IPS DF 4.7 (cell line): ENCODE results near the gene AGAP3.

Experiments
- DNase-seq: peaks from one replicate; pipeline ENCODE4 v3.0.0-alpha.2; 2013; ENCODE audit warnings: low spot score; ENCODE audit errors: extremely low read depth

The AGAP3 gene

DNA sequence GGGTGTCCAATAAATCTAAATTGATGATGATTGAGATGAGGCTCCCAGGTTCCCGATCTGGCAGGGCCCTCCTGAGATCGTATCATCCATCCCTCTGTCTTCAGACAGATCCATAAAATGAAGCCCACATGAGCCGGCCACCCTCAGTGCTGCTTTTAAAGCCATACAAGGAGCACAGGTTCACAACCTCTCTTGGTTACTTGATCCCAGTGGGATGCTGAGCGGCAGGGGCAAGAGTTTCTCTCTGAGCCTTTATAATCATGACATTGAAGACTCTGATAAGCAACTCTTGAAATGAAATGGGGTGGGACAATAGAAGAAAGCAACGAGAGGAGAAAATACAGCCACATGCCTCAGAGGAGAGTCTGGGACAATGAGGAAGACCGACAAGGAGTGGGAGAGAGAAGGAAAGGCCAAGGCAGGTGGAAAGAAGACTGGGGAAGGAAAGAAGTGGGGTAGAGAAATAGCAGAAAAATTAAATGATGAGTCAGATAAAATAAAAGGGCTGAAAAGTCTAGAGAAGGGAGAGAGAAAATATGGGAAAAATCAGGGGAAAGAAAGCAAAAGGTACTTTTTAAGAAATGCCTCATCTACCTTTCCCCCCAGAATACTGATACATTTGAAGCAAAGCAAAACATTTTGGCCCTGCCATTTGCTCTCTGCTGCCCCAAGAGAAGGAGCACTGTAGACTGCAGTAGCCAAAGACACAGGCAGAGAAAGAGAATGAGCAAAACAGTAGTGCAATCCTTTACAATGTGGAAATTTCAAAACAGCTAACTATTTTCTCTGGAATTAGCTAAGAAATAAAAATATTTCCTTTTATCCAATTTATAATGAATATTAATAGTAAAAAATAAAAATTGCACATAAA is 66.6 kb downstream of the AGAP3 start:
- no peak for DNase-seq

GRCh38 chr7:151157645-151158329 is 71.5 kb downstream of the AGAP3 start:
- no peak for DNase-seq

GRCh38 chr7:151161757-151162156 is 75.5 kb downstream of the AGAP3 start:
- no peak for DNase-seq

DNA sequence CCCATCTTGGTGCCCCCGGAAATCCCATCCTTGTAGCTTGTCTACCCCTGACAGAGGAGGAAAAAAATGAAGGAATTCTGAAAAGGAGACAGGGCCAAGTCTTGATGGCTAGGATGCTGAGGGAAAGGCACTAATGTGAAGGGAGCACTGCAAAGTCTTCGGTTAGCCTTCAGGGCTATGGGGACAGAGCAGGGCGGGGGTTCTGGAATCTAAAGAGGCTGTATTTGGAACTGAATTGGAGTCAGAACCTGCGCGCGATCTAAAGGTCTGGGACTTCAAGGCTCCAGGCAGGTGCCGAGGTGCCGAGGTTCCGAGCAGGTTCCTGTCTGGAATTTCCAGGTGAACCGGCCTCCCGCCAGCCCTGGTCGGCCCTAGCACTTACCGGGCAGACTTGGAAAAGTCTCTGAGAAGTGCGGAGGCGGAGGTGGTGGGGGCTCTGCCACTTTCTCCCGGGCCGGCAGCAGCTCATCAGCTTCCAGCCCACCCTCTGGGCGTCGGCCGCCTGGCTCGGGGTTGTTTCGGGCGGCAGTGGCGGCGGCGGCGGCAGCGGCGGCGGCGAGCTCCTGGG is 80.4 kb downstream of the AGAP3 start:
- no peak for DNase-seq

DNA sequence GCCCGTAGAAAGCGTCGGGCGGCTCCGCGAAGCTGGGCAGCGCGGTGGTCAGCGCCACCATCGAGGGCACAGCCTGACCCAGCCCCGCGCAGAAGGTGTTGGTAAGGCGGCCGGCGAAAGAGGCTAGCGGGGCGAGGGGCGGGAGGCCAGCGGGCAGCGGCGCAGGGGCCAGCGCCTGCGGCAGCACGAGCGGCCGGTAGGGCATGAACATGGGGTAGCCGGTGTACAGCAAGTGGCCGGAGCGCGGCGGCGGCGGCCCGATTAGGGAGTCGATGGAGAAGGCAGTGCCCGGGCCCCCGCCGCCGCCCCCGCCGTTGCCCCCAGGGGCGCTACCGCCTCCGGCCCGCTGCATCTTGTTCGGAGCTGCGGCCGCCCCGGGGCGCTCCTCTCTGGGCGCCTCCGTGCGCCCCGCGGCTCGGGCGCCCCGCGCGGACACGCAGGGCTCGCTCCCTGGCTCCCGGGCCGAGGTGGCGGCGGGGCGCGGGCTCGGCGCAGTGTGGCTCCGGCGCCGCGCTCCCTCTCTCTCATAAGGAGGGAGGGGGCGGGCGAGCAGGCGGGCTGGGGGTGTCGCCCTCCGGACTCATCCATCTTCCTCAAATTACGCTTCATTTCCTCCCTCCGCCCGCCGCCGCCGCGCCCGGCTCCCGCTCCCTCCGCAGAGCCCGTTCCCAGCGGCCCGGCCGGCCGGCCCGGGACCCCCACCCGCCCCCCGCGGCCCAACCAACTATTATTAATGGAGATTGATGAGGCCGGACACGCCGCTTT is 81.1 kb downstream of the AGAP3 start, which contains the start of gene GBX1:
Gene GBX1, minus strand, starts transcription at position 498 of the 765 bp plus-strand sequence. Its CDS starts 146 bp downstream, at position 352.
- DNase-seq: no peak

DNA sequence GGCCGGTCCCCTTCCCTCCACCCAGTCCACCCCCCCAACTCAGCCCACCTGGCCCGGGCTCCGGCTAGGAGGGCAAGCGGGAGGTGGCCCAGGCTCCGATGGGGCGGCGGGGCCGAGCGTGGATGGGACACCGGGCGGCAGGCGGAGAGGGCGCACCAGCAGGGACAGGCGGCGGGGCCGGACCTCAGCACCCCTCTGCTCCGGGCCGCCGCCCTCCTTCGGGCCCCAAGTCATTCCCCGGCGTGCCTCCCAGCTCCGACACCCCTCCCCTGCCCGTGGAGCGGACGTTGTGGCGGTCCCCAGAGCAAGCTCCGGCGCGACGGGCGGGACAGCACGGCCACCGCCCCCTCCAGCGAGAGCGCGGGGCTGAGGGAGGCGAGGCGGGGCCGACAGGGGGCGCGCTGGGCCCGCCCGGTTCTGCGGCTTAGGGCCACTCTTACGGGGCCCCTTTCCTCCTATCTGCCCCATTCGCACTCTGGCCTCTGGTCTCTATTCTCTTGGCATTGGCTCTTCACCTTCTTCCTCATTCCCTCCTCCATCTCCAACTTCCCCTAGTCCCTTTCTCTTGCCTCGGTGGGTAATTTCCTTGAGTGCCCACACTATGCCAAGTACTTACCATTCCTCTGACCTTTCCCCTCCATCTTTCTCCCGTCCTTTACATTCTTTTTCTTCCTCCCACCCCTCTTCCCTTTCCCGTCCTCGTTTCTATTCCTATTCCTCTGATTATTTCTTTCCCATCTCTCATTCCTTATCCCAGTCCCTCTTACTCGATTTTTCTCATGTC is 81.9 kb downstream of the AGAP3 start:
- no peak for DNase-seq

DNA sequence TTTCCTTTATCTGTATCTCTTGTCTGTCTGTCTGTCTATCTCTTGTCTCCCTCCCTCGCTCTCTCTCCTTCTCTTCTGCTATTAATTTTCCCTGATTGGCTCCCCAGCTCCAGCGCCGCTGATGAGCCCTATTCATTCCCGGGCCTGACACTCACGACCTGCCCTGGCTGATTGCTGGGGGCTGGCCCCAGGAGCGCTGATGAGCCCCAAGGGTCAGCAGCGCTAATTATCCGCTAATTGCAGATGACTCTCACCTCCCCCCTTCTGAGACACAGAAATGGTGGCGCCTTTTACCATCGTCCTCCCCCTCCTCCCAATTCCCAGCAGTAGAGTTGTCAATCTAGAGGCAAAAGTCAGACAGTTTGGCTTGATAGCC is 82.5 kb downstream of the AGAP3 start:
- no peak for DNase-seq

GRCh38 chr7:151172273-151173141 is 86.2 kb downstream of the AGAP3 start:
- DNase-seq: no peak

- DNase-seq: no peak
These were observed 87.3 kb downstream of the AGAP3 start for GRCh38 chr7:151173386-151174245.

DNA sequence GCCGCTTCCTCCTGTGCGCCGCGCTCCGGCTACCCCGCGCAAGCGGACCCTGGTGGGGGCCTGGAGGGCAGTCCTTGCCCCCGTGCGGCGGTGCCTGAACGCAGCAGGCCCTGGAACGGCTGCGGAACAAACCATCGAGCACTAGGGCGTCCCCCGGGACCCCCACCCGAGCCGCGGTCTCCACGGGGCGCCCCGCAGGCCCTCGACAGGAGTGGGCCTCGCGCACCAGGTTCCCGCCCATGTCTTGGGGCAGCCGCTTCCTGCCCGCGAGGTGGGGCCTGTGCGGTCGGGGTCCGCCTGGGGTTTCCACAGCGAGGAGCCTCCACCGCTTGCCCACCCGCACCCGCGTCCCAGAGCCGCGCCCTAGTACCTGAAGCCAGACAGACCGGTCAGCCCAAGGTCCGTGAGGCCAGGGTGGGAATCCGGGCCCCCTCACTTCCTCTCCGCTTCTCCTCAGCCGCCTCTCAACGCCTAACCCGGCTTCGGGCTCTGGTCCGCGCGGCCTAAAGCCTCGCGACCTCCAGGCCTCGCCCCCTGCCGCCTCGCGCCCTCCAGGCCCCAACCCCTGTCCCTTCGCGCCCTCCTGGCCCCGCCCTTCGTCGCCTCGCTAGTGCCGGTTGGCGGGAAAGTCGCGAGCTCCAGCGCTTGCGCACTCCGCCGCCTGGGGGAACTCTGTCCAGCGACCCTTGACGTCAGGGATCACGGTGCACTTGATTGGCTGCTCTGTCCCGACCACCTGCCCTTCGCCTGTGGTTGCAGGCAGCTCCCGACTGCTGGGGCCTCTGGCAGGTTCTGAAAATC is 88.2 kb downstream of the AGAP3 start:
- DNase-seq: no peak

DNA sequence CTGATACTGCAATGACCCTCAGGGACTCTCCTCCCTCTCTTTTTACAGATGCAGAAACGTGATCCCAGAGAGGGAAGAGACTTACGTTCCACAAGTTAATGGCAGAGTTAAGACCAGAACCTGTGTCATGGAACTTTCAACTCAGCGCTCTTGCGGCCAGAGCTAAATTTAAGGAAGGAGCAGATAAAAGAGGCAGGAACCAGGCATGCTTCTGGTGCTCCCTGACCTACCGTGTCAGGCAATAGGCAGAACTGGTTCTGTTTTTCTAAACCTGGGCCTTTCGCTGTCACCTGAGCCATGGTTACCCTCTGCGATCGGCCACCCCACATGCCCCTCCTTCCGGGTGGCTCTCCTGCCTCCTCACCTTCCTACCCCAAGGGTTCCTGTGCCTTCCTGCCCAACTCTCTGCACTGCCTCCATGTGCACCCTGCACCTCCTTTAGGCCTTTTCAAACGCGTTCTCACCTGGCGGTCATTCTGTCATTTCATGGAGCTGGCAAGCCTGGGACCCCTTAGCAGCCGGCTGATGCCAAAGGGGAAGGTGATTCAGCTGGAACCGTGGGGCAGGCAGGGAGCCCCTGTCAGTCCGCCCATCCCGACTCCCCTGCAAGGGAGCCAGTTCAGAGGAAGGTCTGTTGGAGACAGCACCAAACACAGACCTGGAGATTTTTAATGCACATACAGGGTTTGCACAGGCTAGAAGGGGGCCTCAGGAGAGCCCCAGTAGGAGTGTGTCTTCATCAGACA is 88.9 kb downstream of the AGAP3 start:
- no peak for DNase-seq

DNA sequence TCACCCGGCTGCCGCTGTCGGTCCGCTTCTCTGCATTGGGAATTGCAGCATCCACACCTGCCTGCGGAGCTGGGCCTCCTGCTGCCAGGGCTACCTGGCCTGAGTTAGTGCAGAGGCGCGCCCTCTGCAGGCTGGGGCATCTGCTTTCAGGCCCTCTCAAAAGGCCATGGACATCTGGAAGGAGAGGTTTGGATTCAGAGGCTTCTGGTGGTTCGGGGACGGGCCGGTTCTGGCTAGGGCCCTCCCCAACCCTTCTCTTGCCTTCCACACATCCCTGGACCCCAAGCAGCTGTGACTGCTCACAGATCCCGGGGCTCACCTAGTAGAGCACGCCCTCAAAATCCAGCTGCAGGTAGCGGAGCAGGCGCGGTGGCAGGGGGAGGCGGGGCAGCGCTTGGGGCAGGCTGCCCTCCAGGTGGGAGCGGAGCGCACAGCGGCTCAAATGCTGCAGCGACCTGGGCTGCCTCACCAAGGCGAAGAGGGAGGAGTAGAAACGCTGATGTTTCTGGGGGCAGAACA is 89.6 kb downstream of the AGAP3 start:
- DNase-seq: no peak

DNA sequence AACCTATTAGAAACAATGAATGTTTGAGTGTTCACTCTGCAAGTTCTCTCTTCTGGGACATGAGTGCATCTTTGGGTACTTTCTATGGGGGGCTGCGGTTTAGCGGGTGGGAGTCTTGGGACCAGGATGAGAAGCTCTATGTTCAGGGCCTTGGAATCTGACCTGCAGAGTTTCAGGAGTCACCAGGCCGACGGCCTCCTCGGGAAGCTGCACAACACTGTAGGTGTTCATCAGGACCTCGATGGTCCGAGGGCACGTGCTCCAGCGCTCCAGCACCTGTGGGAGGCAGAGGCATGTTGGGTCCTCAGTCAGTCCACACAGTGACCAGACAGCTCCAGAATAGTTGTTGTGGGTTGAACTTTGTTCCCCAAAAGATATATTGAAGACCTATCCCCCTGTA is 90.1 kb downstream of the AGAP3 start:
- no peak for DNase-seq

- no peak for DNase-seq
These were observed 91.0 kb downstream of the AGAP3 start for GRCh38 chr7:151177310-151177709.

DNA sequence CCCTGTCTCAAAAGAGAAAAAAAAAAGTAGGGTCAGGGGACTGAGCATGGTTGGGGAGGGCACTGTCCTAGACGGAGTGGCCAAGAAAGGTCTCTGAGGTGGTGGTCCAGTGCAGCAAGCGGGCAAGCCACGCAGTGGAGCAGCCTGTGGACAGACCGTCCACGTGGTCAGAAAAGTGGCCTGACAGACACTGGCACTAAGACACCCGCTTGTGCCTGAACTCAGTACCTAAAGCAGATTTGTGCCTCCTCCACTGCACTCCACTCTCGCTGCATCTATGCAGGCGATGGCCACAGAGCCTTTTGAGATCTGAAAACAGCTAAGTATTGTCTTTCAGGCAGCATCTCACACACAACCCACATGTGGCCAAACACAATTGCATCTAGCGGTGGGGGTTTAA is 92.0 kb downstream of the AGAP3 start:
- DNase-seq: no peak

- DNase-seq: no peak
These were observed 92.6 kb downstream of the AGAP3 start for GRCh38 chr7:151178831-151179230.

DNA sequence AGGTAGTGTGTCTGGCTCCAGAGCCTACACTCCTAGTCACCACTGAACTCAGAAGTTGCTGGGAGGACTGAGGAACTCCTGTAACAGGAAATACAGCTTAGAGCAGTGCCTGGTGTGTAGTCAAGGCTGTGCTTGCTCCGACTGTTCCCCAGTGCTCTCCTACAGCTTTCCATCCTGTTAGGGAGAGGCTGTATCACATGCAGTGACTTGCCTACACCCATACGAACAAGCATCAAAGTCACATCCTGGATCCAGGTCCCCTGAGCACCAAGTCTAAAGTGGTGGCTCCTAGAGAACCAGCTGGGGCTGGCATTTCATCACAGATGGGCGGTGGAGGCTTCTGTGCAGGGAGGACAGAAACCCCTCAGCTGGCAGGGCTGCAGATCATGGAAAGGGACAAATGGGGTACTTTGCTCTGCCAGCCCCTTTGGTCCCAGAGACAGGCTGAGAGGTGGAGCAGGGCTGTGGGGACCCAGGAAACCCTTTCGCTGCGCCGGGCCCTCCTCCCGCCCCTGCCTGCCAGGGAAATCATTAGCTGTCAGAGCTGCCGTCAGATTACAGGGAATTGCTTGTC is 93.1 kb downstream of the AGAP3 start:
- no peak for DNase-seq
